ENCODE data around the gene LDLRAD1.

The LDLRAD1 gene

GRCh38 chr1:54052431-54052933 lies 34.5 kb upstream of the LDLRAD1 start (continued):
- TF ChIP-seq ZBTB26 (tag by site-specific recombination; optimal IDR thresholded peaks at IDR 0.05) (no peak), ZNF561 (tag by site-specific recombination; IDR thresholded peaks at IDR 0.05; ENCODE audit: borderline replicate concordance) (no peak), ZNF426 (tag by site-specific recombination; IDR thresholded peaks at IDR 0.05) (no peak), GLI2 (tag by site-specific recombination; IDR thresholded peaks at IDR 0.05; ENCODE audit: borderline replicate concordance, low read depth) (no peak), INSM2 (tag by site-specific recombination; IDR thresholded peaks at IDR 0.05) (no peak), ZNF645 (tag by site-specific recombination; IDR thresholded peaks at IDR 0.05) (no peak), ZNF202 (tag by site-specific recombination; IDR thresholded peaks at IDR 0.05; ENCODE audit: borderline replicate concordance) (no peak), ZNF366 (tag by site-specific recombination; conservative IDR thresholded peaks at IDR 0.05) (no peak), ZBTB6 (tag by site-specific recombination; IDR thresholded peaks at IDR 0.05) (no peak), HOXA7 (CRISPR knock-in tag; IDR thresholded peaks at IDR 0.05; ENCODE audit: borderline replicate concordance) (no peak), ZSCAN23 (tag by site-specific recombination; IDR thresholded peaks at IDR 0.05) (no peak), ZEB2 (tag by site-specific recombination; IDR thresholded peaks at IDR 0.05) (no peak), ZNF518A (tag by site-specific recombination; conservative IDR thresholded peaks at IDR 0.05; ENCODE audit: low read depth) (no peak; the same call in 1 of the 2 replicates), YY1 (tag by site-specific recombination; IDR thresholded peaks at IDR 0.05) (no peak), ZNF140 (tag by site-specific recombination; IDR thresholded peaks at IDR 0.05) (no peak), HIC1 (tag by site-specific recombination; IDR thresholded peaks at IDR 0.05) (no peak), SP3 (tag by site-specific recombination; IDR thresholded peaks at IDR 0.05) (no peak), ZNF157 (tag by site-specific recombination; IDR thresholded peaks at IDR 0.05) (no peak), KLF7 (tag by site-specific recombination; IDR thresholded peaks at IDR 0.05; ENCODE audit: borderline replicate concordance) (no peak), ZNF184 (tag by site-specific recombination; IDR thresholded peaks at IDR 0.05) (no peak), ZNF596 (tag by site-specific recombination; IDR thresholded peaks at IDR 0.05) (no peak), ZNF660 (tag by site-specific recombination; IDR thresholded peaks at IDR 0.05) (peak; percentile 76; the same call in 1 of the 2 replicates), ZIC2 (tag by site-specific recombination; IDR thresholded peaks at IDR 0.05) (no peak), KLF17 (tag by site-specific recombination; IDR thresholded peaks at IDR 0.05) (peak; percentile 26; the same call in 1 of the 2 replicates), ZNF274 (IDR thresholded peaks at IDR 0.05; ENCODE audit: low read length) (no peak), ZNF274 (tag by site-specific recombination; IDR thresholded peaks at IDR 0.05; ENCODE audit: borderline replicate concordance) (no peak), ZNF514 (tag by site-specific recombination; IDR thresholded peaks at IDR 0.05) (no peak)

Measured in HEK293 (cell line).